HCT116 (cell line): ENCODE data around the gene KCNH3.

Source experiments
- CTCF ChIP-seq, 3 experiments: fragments of 200-600 bp in 1 of 3; sonication (generic) in 1 of 3; IDR thresholded peaks in 2 of 3; conservative IDR thresholded peaks in 1 of 3; 2 replicates each; pipeline ENCODE4 v1.5.1; 2012 to 2017; ENCODE audit warnings: low read depth in 2 of 3, low read length in 2 of 3, antibody characterized with exemption in 1 of 3, borderline replicate concordance in 1 of 3, control low read depth in 1 of 3, mild to moderate bottlenecking in 1 of 3, mixed read lengths in 1 of 3, mixed run types in 1 of 3, moderate library complexity in 1 of 3; ENCODE audit not compliant: insufficient read depth in 1 of 3
- EZH2 ChIP-seq: fragments of 200-600 bp; sonication (generic); IDR thresholded peaks from 2 replicates; pipeline ENCODE4 v1.6.1; 2017; ENCODE audit warnings: antibody characterized with exemption, mixed run types
- POLR2A ChIP-seq: IDR thresholded peaks from 2 replicates; pipeline ENCODE4 v1.7.0; 2011; ENCODE audit warnings: borderline replicate concordance; ENCODE audit not compliant: insufficient read depth, insufficient read length; ENCODE audit errors: extremely low read depth

- TF ChIP-seq CTCF (IDR thresholded peaks at IDR 0.05 in 2 of 3, conservative IDR thresholded peaks at IDR 0.05 in 1 of 3; ENCODE audit: borderline replicate concordance in 1 of 3, insufficient read depth in 1 of 3, low read depth in 2 of 3, low read length in 2 of 3) (no peak), EZH2 (no peak), POLR2A (no peak)
These were observed 26.8 kb downstream of the KCNH3 start for GRCh38 chr12:49565406-49566265.
